Measurements from ENCODE around the gene MRPS16.

DNA sequence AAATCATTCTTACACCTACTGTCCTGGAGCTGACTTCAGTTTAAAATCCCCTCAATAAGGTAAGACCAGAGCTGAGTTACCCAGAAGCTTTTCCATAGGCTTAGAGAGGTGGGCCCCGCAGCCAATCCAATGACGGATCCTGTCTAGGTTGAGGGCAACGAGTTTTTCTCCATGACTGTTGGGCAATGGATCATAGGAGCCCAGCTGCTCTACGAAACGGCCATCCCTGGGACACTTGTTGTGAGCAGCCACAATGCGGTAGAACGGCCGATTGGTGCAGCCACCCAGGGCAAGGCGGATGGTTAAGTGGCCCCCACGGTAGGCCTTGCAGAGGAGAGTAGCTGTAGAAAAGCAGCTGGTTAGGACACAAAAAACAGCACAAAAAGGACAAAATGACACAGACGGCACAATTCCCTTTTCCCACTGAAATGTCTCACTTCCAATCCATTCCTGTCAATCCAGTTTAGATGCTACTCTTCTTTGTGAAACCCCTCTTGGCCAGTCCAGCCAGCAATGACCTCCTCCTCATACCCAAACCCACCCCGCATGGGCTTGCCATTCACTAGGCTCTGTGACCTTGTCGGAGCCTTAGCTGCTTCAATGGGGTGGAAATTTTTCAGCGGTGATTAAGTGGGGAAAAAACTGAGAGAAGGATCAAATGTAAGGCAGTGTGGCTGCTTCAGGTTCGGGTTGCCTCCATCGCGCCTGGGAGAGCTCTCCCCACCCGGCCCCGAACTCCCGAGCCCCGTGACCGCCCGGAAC, 580 bp downstream of the MRPS16 start:
- TF ChIP-seq, protein P1, sequence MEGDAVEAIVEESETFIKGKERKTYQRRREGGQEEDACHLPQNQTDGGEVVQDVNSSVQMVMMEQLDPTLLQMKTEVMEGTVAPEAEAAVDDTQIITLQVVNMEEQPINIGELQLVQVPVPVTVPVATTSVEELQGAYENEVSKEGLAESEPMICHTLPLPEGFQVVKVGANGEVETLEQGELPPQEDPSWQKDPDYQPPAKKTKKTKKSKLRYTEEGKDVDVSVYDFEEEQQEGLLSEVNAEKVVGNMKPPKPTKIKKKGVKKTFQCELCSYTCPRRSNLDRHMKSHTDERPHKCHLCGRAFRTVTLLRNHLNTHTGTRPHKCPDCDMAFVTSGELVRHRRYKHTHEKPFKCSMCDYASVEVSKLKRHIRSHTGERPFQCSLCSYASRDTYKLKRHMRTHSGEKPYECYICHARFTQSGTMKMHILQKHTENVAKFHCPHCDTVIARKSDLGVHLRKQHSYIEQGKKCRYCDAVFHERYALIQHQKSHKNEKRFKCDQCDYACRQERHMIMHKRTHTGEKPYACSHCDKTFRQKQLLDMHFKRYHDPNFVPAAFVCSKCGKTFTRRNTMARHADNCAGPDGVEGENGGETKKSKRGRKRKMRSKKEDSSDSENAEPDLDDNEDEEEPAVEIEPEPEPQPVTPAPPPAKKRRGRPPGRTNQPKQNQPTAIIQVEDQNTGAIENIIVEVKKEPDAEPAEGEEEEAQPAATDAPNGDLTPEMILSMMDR (conservative IDR thresholded peaks at IDR 0.05): no peak
- no peak for TF ChIP-seq EZH2 (IDR thresholded peaks at IDR 0.05; ENCODE audit: low read depth)
